D721Med (cell line): ENCODE measurements around the gene CCNL2.
"Not testable (repeated sequence)": the region's sequence is repeated elsewhere in the genome, so short reads cannot be mapped to it uniquely, and the experiment has no call there.

Experiments used
- DNase-seq: peaks from one replicate; pipeline ENCODE4 v3.0.0; 2011; ENCODE audit warnings: low spot score; ENCODE audit not compliant: insufficient read length
- FAIRE-seq: peaks from 2 replicates; lab custom pipeline; 2011; peaks lifted over from hg19 to GRCh38; lab: Jason Lieb, UNC
- CTCF ChIP-seq: IDR thresholded peaks from 2 replicates; pipeline ENCODE4 v1.5.1; 2012; ENCODE audit warnings: mild to moderate bottlenecking, control low read depth; ENCODE audit not compliant: insufficient read depth; ENCODE audit errors: missing control alignments

CCNL2 gene

GRCh38 chr1:1430992-1431844 is 32.1 kb upstream of the CCNL2 start:
- DNase-seq (peak; percentile 7), FAIRE-seq (no peak)
- no peak for TF ChIP-seq CTCF

GRCh38 chr1:1430114-1430982 is 31.2 kb upstream of the CCNL2 start:
- FAIRE-seq (no peak), DNase-seq (peak; percentile 76)
- no peak for TF ChIP-seq CTCF

GRCh38 chr1:1429671-1430073 is 30.5 kb upstream of the CCNL2 start:
- no peak for FAIRE-seq
- no peak for DNase-seq
- TF ChIP-seq CTCF: no peak

- not testable (repeated sequence) for DNase-seq, FAIRE-seq
Measured at GRCh38 chr1:1428967-1429366, 29.8 kb upstream of the CCNL2 start.

- no peak for TF ChIP-seq CTCF
- FAIRE-seq (no peak), DNase-seq (peak; percentile 2)
Measured at GRCh38 chr1:1428174-1428573, 29.0 kb upstream of the CCNL2 start.

- TF ChIP-seq CTCF: no peak
- peak; percentile 10 for DNase-seq
- FAIRE-seq: no peak
Measured at GRCh38 chr1:1427820-1428148, 28.6 kb upstream of the CCNL2 start.

GRCh38 chr1:1427106-1427819 is 28.1 kb upstream of the CCNL2 start:
- TF ChIP-seq CTCF: no peak
- no peak for FAIRE-seq
- DNase-seq: peak; percentile 41
